ENCODE data around the gene CEP41.

Gene CEP41

DNA sequence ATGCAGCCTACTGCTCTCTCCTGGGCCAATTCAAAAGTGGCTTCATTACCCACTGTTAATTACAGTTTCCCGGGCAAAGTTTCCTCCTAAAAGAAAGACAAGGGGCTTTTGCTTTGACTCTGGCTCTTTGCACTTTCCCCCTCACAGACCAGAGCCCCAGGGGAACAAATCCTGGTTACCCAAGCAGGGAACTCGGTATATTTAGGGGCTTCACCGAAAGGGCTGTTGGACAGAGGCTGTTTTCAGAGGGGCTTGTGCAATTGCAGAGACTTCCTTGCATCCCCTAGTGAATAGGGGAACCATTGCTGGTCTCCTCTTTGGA lies 53.5 kb downstream of the CEP41 start:
- no peak overlapping the region for H3K4me3 ChIP-seq (replicated peaks; ENCODE audit: low read depth, low read length)
- TF ChIP-seq, protein P1, sequence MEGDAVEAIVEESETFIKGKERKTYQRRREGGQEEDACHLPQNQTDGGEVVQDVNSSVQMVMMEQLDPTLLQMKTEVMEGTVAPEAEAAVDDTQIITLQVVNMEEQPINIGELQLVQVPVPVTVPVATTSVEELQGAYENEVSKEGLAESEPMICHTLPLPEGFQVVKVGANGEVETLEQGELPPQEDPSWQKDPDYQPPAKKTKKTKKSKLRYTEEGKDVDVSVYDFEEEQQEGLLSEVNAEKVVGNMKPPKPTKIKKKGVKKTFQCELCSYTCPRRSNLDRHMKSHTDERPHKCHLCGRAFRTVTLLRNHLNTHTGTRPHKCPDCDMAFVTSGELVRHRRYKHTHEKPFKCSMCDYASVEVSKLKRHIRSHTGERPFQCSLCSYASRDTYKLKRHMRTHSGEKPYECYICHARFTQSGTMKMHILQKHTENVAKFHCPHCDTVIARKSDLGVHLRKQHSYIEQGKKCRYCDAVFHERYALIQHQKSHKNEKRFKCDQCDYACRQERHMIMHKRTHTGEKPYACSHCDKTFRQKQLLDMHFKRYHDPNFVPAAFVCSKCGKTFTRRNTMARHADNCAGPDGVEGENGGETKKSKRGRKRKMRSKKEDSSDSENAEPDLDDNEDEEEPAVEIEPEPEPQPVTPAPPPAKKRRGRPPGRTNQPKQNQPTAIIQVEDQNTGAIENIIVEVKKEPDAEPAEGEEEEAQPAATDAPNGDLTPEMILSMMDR (IDR thresholded peaks at IDR 0.05; ENCODE audit: low read length, missing control alignments) = no peak
- DNase-seq (ENCODE audit: low read depth) = no peak

DNA sequence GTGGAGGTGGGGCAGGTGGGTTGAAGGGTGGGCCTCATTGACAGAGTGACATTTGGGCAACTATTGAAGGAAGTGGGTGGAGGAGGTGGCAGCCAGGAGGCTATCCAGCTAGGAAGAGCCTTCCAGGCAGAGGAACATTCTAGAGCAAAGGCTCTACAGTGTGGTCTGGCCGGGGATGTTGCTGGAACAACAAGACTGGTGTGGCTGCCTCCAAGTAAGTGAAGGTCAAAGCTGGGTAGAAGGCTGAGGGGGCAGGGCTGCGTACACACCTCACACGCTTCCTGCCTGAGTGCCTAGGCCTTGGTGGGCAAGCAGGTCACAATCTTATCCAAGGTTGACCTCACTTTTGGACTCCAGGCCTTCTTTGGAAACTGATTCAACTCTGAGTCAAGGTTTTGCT lies 53.9 kb downstream of the CEP41 start:
- TF ChIP-seq, protein P1 (IDR thresholded peaks at IDR 0.05; ENCODE audit: low read length, missing control alignments) = no peak
- no peak for DNase-seq (ENCODE audit: low read depth)

DNA sequence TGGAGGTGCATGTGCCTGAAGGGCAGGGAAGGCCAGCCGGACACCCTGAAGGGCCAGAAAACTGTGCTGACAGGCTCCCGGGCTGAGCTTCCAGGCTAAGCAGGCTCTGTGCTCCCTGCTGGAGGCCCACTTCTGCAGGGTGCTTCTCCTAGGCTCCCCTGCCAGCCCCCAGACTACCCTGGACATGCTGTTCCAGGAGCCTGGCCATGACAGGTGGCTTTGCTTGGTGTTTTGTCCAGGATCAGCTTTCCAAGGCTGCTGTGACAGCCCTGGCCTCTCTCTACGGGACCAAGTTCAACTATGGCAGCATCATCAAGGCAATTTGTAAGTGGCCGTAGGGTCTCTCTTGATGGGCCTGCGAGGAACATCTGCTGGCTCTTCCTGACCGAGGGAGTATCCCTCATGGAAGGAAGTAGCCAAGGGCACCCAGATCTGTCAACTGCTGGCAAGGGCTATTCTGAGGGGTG lies 55.2 kb downstream of the CEP41 start:
- no peak for DNase-seq (ENCODE audit: low read depth)
- TF ChIP-seq, protein P1 (IDR thresholded peaks at IDR 0.05; ENCODE audit: low read length, missing control alignments) = no peak
- no peak overlapping the region for H3K4me3 ChIP-seq (replicated peaks; ENCODE audit: low read depth, low read length)

More for the DNA sequence above, 53.9 kb downstream of the CEP41 start:
- no peak overlapping the region for H3K4me3 ChIP-seq (replicated peaks; ENCODE audit: low read depth, low read length)

- no peak overlapping the region for H3K4me3 ChIP-seq (replicated peaks; ENCODE audit: low read depth, low read length)
- no peak for DNase-seq (ENCODE audit: low read depth)
- TF ChIP-seq, protein P1 (IDR thresholded peaks at IDR 0.05; ENCODE audit: low read length, missing control alignments) = no peak
Observed at GRCh38 chr7:130384841-130385599, 55.8 kb downstream of the CEP41 start.

DNA sequence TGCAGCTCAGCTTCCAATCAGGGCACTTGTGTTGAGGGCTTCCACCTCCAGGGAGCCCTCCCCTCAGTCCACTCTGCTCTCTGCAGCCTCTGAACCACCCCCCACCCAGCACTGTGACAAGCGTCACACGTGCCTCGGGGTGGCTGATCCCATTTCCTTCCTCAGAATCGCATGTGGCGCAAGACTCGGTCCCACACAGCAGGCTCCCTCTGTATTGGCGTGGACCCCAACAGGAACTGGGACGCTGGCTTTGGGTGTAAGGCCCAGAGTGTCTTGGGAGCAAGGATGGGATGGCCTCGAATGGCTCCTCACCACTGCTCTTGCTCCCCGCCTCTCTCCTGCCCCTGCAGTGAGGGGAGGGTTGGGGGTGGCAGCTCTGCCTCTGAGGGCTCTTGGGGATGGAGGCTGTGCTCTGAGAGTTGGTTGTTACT lies 56.4 kb downstream of the CEP41 start:
- TF ChIP-seq, protein P1 (IDR thresholded peaks at IDR 0.05; ENCODE audit: low read length, missing control alignments) = no peak
- no peak for DNase-seq (ENCODE audit: low read depth)

GRCh38 chr7:130383187-130383980 lies 57.4 kb downstream of the CEP41 start:
- H3K4me3 ChIP-seq (replicated peaks; ENCODE audit: low read depth, low read length) = no peak overlapping the region
- TF ChIP-seq, protein P1 (IDR thresholded peaks at IDR 0.05; ENCODE audit: low read length, missing control alignments) = no peak
- DNase-seq (ENCODE audit: low read depth) = no peak

More for the DNA sequence above, 56.4 kb downstream of the CEP41 start:
- H3K4me3 ChIP-seq (replicated peaks; ENCODE audit: low read depth, low read length) = no peak overlapping the region

All from fibroblast of pulmonary artery (primary cell).